ENCODE measurements around the gene CLEC20A. TPM values are rescaled to one million over a fixed set of nuclear protein-coding genes. Genes with fewer than 3 reads are reported as not detected.

Gene CLEC20A
- total and polyA plus RNA-seq, 2 donors (not counting 1 experiment from before 2014, with no cell fraction given): 4.9 to 5.2 TPM

DNA sequence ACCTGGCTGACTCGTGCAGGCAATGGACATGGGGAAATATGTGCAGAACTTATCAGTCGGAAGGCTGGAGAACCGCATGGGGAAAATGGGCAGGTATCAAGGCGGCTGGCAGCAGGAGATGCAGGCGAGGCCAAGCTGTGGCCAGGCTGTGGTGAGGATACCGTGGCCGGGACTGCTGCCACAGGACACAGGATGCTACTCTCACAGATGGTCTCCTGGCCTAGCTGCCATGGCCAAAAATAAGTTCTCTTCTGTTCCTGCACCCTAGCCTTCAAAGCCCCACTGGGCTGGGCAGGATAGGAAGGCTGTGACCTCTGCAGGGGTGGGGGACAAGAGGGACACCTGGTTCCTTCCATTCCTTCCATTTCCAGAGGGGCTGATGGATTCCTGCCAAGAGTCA, 42.5 kb upstream of the CLEC20A start:
- WGBS (ENCODE audit: insufficient coverage): 94% methylated on average over 7 of the region's 7 CpGs
- Histone ChIP-seq H3K27me3 (replicated peaks in 1 of 4; ENCODE audit: control extremely low read depth in 1 of 4, control insufficient read depth in 3 of 4, insufficient read depth in 4 of 4, low read length in 3 of 4) (no peaks in the 10 kb centered on the region), H3K4me3 (ENCODE audit: control extremely low read depth in 1 of 5, extremely low read depth in 1 of 5, insufficient read depth in 1 of 5, low read depth in 2 of 5, low read length in 4 of 5) (no peak overlapping the region), H3K9me3 (ENCODE audit: control extremely low read depth in 1 of 3, control insufficient read depth in 2 of 3, insufficient read depth in 1 of 3, low read length in 2 of 3) (no peaks in the 10 kb centered on the region), H3K9ac (ENCODE audit: low read length) (no peak overlapping the region), H3K4me1 (ENCODE audit: control insufficient read depth in 2 of 2, insufficient read depth in 2 of 2, low read length in 2 of 2) (peaks cover 9 to 23% of the 10 kb centered on the region in 2 donors), H3K27ac (ENCODE audit: low read length in 2 of 2) (no peak overlapping the region), H3K79me2 (ENCODE audit: control insufficient read depth, insufficient read depth, low read length) (peaks cover 22% of the 10 kb centered on the region), H2AFZ (ENCODE audit: insufficient read depth, low read depth, low read length, poor library complexity, severe bottlenecking) (no peak overlapping the region), H4K20me1 (ENCODE audit: control insufficient read depth, insufficient read depth, low read length, poor library complexity, severe bottlenecking) (no peaks in the 10 kb centered on the region), H3K36me3 (replicated peaks in 1 of 2; ENCODE audit: control extremely low read depth in 1 of 2, control insufficient read depth in 1 of 2, extremely low read depth in 1 of 2, insufficient read depth in 2 of 2, low read length in 1 of 2) (no peaks in the 10 kb centered on the region), H3K4me2 (replicated peaks; ENCODE audit: low read depth, low read length, poor library complexity, severe bottlenecking) (no peak overlapping the region)
- no peak for ATAC-seq (ENCODE audit: low read depth)
- H3K4me1 Mint-ChIP-seq: peaks cover 20% of the 10 kb centered on the region
- no peaks in the 10 kb centered on the region for H3K9me3 Mint-ChIP-seq (ENCODE audit: insufficient read depth)
- no peak for DNase-seq
- no peak overlapping the region for H3K27ac Mint-ChIP-seq
- TF ChIP-seq CTCF (IDR thresholded peaks at IDR 0.05) (no peak), EZH2 (IDR thresholded peaks at IDR 0.05; ENCODE audit: borderline replicate concordance, insufficient read depth, low read depth, low read length, poor library complexity, severe bottlenecking) (no peak)
- H3K27me3 Mint-ChIP-seq: no peaks in the 10 kb centered on the region
- no peak overlapping the region for H3K4me3 Mint-ChIP-seq
- ChIA-PET POLR2A (no interaction called here), CTCF (interaction anchor here (0.8 to 18.9 kb wide), 4 partner anchors 66 to 463 kb away, joined by 3 to 594 read pairs (median 3); no protein-coding TSS in a partner anchor)
- intact Hi-C loops (cut with micrococcal nuclease): no loop called here

DNA sequence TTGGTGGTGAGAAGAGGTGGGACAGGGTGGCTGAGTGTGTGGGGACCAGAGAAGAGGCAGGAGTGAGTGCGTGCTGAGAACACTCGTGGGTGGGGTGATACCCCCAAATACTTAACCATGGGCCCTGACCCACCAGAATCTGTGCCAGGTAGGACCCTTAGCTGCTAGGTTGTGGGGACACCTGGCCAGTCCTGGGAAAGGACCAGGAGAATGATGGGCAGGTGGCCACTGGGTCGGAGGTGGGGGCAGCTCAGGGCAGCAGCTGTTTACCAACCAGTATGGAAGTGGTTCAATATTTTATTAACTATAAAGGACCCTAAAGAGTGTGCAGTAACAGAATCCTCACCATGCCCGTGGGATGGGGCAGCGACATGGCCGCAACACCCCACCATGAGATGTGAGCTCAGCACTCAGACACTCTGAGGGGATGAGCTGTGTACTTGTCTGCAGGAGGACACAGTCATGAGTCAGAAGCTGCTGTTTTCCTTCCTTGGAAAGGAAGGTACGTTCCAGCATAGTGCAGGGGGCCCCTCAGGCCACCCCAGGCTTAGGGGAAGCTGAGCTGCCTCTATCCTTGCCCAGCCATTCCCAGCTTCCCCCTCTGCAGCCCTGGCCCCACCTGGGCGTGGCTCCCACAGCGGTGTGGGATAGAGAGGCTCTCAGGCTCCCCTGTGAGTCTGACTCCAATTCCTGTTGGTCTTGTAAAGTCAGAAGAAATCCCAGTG, 41.6 kb upstream of the CLEC20A start:
- TF ChIP-seq CTCF (IDR thresholded peaks at IDR 0.05) (no peak), EZH2 (IDR thresholded peaks at IDR 0.05; ENCODE audit: borderline replicate concordance, insufficient read depth, low read depth, low read length, poor library complexity, severe bottlenecking) (no peak)
- H3K9me3 Mint-ChIP-seq (ENCODE audit: insufficient read depth): no peaks in the 10 kb centered on the region
- 78% methylated on average over 8 of the region's 9 CpGs for WGBS (ENCODE audit: insufficient coverage)
- Histone ChIP-seq H3K36me3 (replicated peaks in 1 of 2; ENCODE audit: control extremely low read depth in 1 of 2, control insufficient read depth in 1 of 2, extremely low read depth in 1 of 2, insufficient read depth in 2 of 2, low read length in 1 of 2) (no peaks in the 10 kb centered on the region), H3K9ac (ENCODE audit: low read length) (no peak overlapping the region), H3K27me3 (replicated peaks in 1 of 4; ENCODE audit: control extremely low read depth in 1 of 4, control insufficient read depth in 3 of 4, insufficient read depth in 4 of 4, low read length in 3 of 4) (no peaks in the 10 kb centered on the region), H3K27ac (ENCODE audit: low read length in 2 of 2) (no peak overlapping the region), H3K79me2 (ENCODE audit: control insufficient read depth, insufficient read depth, low read length) (peaks cover 12% of the 10 kb centered on the region), H3K4me2 (replicated peaks; ENCODE audit: low read depth, low read length, poor library complexity, severe bottlenecking) (no peak overlapping the region), H3K9me3 (ENCODE audit: control extremely low read depth in 1 of 3, control insufficient read depth in 2 of 3, insufficient read depth in 1 of 3, low read length in 2 of 3) (no peaks in the 10 kb centered on the region), H3K4me3 (ENCODE audit: control extremely low read depth in 1 of 5, extremely low read depth in 1 of 5, insufficient read depth in 1 of 5, low read depth in 2 of 5, low read length in 4 of 5) (no peak overlapping the region), H2AFZ (ENCODE audit: insufficient read depth, low read depth, low read length, poor library complexity, severe bottlenecking) (no peak overlapping the region), H4K20me1 (ENCODE audit: control insufficient read depth, insufficient read depth, low read length, poor library complexity, severe bottlenecking) (no peaks in the 10 kb centered on the region), H3K4me1 (ENCODE audit: control insufficient read depth in 2 of 2, insufficient read depth in 2 of 2, low read length in 2 of 2) (peaks cover 5 to 14% of the 10 kb centered on the region in 2 donors)
- H3K4me3 Mint-ChIP-seq: no peak overlapping the region
- POLR2A ChIA-PET: no interaction called here
- ATAC-seq (ENCODE audit: low read depth) (no peak), DNase-seq (no peak)
- H3K27me3 Mint-ChIP-seq: no peaks in the 10 kb centered on the region
- H3K4me1 Mint-ChIP-seq: peaks cover 12% of the 10 kb centered on the region
- CTCF ChIA-PET: interaction anchor here (0.7 to 18.9 kb wide), 6 partner anchors 197 to 464 kb away, joined by 3 to 594 read pairs (median 3); no protein-coding TSS in a partner anchor
- H3K27ac Mint-ChIP-seq: no peak overlapping the region
- intact Hi-C loops (cut with micrococcal nuclease): no loop called here
